HEK293T (cell line): ENCODE data around the gene UBN1.

Experiments
- ARNT ChIP-seq: fragments of 450-650 bp; IDR thresholded peaks from 2 replicates; pipeline ENCODE4 v1.6.1; 2017; ENCODE audit warnings: mild to moderate bottlenecking
- BHLHE40 ChIP-seq: fragments of 450-650 bp; IDR thresholded peaks from 2 replicates; pipeline ENCODE4 v1.6.1; 2016; ENCODE audit warnings: mild to moderate bottlenecking, moderate library complexity, borderline replicate concordance
- CTBP1 ChIP-seq: fragments of 450-650 bp; IDR thresholded peaks from 2 replicates; pipeline ENCODE4 v1.6.1; 2016; ENCODE audit warnings: borderline replicate concordance
- ELF4 ChIP-seq: fragments of 450-650 bp; IDR thresholded peaks from 2 replicates; pipeline ENCODE4 v1.6.1; 2017; ENCODE audit warnings: antibody characterized with exemption
- FOXA1 ChIP-seq: fragments of 450-650 bp; IDR thresholded peaks from 2 replicates; pipeline ENCODE4 v1.6.1; 2016; ENCODE audit warnings: mild to moderate bottlenecking
- FOXK2 ChIP-seq: fragments of 450-650 bp; IDR thresholded peaks from 2 replicates; pipeline ENCODE4 v1.6.1; 2016; ENCODE audit warnings: mild to moderate bottlenecking
- FOXM1 ChIP-seq: fragments of 450-650 bp; IDR thresholded peaks from 2 replicates; pipeline ENCODE4 v1.6.1; 2017; ENCODE audit warnings: mild to moderate bottlenecking, borderline replicate concordance
- LEF1 ChIP-seq: fragments of 450-650 bp; IDR thresholded peaks from 2 replicates; pipeline ENCODE4 v1.6.1; 2017; ENCODE audit warnings: mild to moderate bottlenecking, borderline replicate concordance
- NFRKB ChIP-seq: fragments of 450-650 bp; IDR thresholded peaks from 2 replicates; pipeline ENCODE4 v1.6.1; 2016; ENCODE audit warnings: mild to moderate bottlenecking, moderate library complexity
- SP1 ChIP-seq: fragments of 450-650 bp; IDR thresholded peaks from 2 replicates; pipeline ENCODE4 v1.6.1; 2017
- SUZ12 ChIP-seq: fragments of 450-650 bp; IDR thresholded peaks from 2 replicates; pipeline ENCODE4 v1.6.1; 2016; ENCODE audit warnings: mild to moderate bottlenecking
- ZNF384 ChIP-seq: fragments of 450-650 bp; IDR thresholded peaks from 2 replicates; pipeline ENCODE4 v1.6.1; 2016
- TF ChIP-seq, protein P1 (sequence below): fragments of 450-650 bp; IDR thresholded peaks from 2 replicates; pipeline ENCODE4 v1.6.1; 2016

- no peak for TF ChIP-seq NFRKB
- no peak for TF ChIP-seq SUZ12
- TF ChIP-seq ZNF384, result no peak
- no peak for TF ChIP-seq FOXM1
- no peak for TF ChIP-seq SP1
- TF ChIP-seq, protein P1, sequence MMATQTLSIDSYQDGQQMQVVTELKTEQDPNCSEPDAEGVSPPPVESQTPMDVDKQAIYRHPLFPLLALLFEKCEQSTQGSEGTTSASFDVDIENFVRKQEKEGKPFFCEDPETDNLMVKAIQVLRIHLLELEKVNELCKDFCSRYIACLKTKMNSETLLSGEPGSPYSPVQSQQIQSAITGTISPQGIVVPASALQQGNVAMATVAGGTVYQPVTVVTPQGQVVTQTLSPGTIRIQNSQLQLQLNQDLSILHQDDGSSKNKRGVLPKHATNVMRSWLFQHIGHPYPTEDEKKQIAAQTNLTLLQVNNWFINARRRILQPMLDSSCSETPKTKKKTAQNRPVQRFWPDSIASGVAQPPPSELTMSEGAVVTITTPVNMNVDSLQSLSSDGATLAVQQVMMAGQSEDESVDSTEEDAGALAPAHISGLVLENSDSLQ, result no peak
- no peak for TF ChIP-seq ELF4
- no peak for TF ChIP-seq ARNT
- TF ChIP-seq FOXK2, result no peak
- no peak for TF ChIP-seq FOXA1
- no peak for TF ChIP-seq LEF1
- TF ChIP-seq CTBP1, result no peak
- TF ChIP-seq BHLHE40, result no peak
These were observed 61.6 kb downstream of the UBN1 start for GRCh38 chr16:4908854-4909401.
